ENCODE measurements around the gene SLC1A3.

SLC1A3 gene

GRCh38 chr5:36599986-36600779 lies 6.2 kb upstream of the SLC1A3 start:
- DNase-seq (ENCODE audit: low read depth in 3 of 3), result no peak

- DNase-seq (ENCODE audit: low read depth in 3 of 3), result no peak
Measured at GRCh38 chr5:36600917-36601527, 5.4 kb upstream of the SLC1A3 start.

- no peak for DNase-seq (ENCODE audit: low read depth in 3 of 3)
Measured at GRCh38 chr5:36602704-36603321, 3.6 kb upstream of the SLC1A3 start.

GRCh38 chr5:36605241-36605640 lies 1.2 kb upstream of the SLC1A3 start:
- DNase-seq (ENCODE audit: low read depth in 3 of 3), result no peak

- DNase-seq (ENCODE audit: low read depth in 3 of 3), result no peak
Measured at GRCh38 chr5:36606036-36606427, 374 bp upstream of the SLC1A3 start.

GRCh38 chr5:36607114-36607571 lies 737 bp downstream of the SLC1A3 start:
- no peak for DNase-seq (ENCODE audit: low read depth in 3 of 3)

GRCh38 chr5:36607838-36608783 lies 1.7 kb downstream of the SLC1A3 start:
- no peak for DNase-seq (ENCODE audit: low read depth in 3 of 3)

- DNase-seq (ENCODE audit: low read depth in 3 of 3), result no peak
Measured at GRCh38 chr5:36610621-36611020, 4.2 kb downstream of the SLC1A3 start.

GRCh38 chr5:36611520-36612274 lies 5.3 kb downstream of the SLC1A3 start:
- DNase-seq (ENCODE audit: low read depth in 3 of 3), result no peak

GRCh38 chr5:36613241-36613640 lies 6.8 kb downstream of the SLC1A3 start:
- no peak for DNase-seq (ENCODE audit: low read depth in 3 of 3)

GRCh38 chr5:36613771-36614656 lies 7.6 kb downstream of the SLC1A3 start:
- no peak for DNase-seq (ENCODE audit: low read depth in 3 of 3)

GRCh38 chr5:36614657-36615308 lies 8.4 kb downstream of the SLC1A3 start:
- DNase-seq (ENCODE audit: low read depth in 3 of 3), result no peak

- no peak for DNase-seq (ENCODE audit: low read depth in 3 of 3)
Measured at GRCh38 chr5:36619012-36619635, 12.7 kb downstream of the SLC1A3 start.

- no peak for DNase-seq (ENCODE audit: low read depth in 3 of 3)
Measured at GRCh38 chr5:36621985-36622384, 15.6 kb downstream of the SLC1A3 start.

GRCh38 chr5:36623832-36624231 lies 17.4 kb downstream of the SLC1A3 start:
- no peak for DNase-seq (ENCODE audit: low read depth in 3 of 3)

GRCh38 chr5:36624277-36624676 lies 17.9 kb downstream of the SLC1A3 start:
- no peak for DNase-seq (ENCODE audit: low read depth in 3 of 3)

- no peak for DNase-seq (ENCODE audit: low read depth in 3 of 3)
Measured at GRCh38 chr5:36628695-36629094, 22.3 kb downstream of the SLC1A3 start.

GRCh38 chr5:36629729-36630128 lies 23.3 kb downstream of the SLC1A3 start:
- no peak for DNase-seq (ENCODE audit: low read depth in 3 of 3)
